Measurements from ENCODE around the gene TVP23A. TPM values are rescaled to one million over a fixed set of nuclear protein-coding genes. Genes with fewer than 3 reads are reported as not detected.

The TVP23A gene
- total RNA-seq, 1 donor from 2014 or later = 0.22 TPM

DNA sequence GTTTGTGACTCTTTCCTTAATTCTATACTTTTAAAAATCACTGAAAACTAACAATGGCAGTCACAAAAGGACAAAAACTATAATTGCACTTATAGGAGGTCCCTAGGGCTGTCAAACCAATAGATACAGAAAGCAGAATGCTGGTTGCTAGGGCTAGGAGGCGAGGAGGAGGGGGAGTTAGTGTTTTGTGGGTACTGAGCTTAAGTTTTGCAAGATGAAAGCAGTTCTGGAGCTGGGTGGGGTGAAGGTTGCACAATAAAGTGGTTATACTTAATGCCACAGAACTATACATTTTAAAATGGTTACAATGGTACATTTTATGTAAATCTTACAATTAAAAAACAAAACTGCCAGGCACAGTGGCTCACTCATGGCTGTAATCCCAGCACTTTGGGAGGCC is 47.7 kb downstream of the TVP23A start:
- H3K27ac ChIP-seq (replicated peaks) = no peak overlapping the region
- H3K9me3 ChIP-seq (replicated peaks) = no peaks in the 10 kb centered on the region
- H3K4me3 ChIP-seq = no peak overlapping the region
- peaks cover 5% of the 10 kb centered on the region for H3K4me1 ChIP-seq
- TF ChIP-seq, protein P1, sequence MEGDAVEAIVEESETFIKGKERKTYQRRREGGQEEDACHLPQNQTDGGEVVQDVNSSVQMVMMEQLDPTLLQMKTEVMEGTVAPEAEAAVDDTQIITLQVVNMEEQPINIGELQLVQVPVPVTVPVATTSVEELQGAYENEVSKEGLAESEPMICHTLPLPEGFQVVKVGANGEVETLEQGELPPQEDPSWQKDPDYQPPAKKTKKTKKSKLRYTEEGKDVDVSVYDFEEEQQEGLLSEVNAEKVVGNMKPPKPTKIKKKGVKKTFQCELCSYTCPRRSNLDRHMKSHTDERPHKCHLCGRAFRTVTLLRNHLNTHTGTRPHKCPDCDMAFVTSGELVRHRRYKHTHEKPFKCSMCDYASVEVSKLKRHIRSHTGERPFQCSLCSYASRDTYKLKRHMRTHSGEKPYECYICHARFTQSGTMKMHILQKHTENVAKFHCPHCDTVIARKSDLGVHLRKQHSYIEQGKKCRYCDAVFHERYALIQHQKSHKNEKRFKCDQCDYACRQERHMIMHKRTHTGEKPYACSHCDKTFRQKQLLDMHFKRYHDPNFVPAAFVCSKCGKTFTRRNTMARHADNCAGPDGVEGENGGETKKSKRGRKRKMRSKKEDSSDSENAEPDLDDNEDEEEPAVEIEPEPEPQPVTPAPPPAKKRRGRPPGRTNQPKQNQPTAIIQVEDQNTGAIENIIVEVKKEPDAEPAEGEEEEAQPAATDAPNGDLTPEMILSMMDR (IDR thresholded peaks at IDR 0.05; ENCODE audit: borderline replicate concordance) = no peak
- H3K36me3 ChIP-seq = peaks cover 18% of the 10 kb centered on the region
- DNase-seq = no peak
- H3K27me3 ChIP-seq (ENCODE audit: low read depth) = no peaks in the 10 kb centered on the region
- intact Hi-C loops (cut with micrococcal nuclease) = no loop called here

DNA sequence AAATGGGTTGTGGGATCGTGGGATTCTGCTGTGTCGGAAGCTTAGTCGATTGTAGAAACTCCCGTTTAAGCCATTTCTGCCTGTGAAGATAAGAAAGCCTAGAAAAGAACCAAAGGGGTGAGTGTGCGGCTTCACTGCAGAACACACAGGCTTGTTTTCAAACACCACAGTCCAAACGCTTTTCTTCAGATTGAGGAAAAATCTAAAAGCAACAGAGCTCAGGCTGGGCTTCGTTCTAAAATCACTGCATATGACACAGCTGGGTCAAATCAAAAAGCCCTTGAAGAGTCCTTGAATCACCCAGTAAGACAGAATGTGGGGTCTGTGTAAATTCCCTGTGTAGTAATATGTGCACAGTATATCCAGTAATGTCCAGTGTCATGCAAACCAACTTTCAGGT is 49.2 kb downstream of the TVP23A start:
- TF ChIP-seq, protein P1 (IDR thresholded peaks at IDR 0.05; ENCODE audit: borderline replicate concordance) = no peak
- no peaks in the 10 kb centered on the region for H3K27me3 ChIP-seq (ENCODE audit: low read depth)
- peaks cover 16% of the 10 kb centered on the region for H3K4me1 ChIP-seq
- H3K4me3 ChIP-seq = no peak overlapping the region
- peak overlapping the region; percentile 16 for H3K27ac ChIP-seq (replicated peaks)
- no peaks in the 10 kb centered on the region for H3K9me3 ChIP-seq (replicated peaks)
- intact Hi-C loops (cut with micrococcal nuclease) = no loop called here
- no peak for DNase-seq
- peaks cover 24% of the 10 kb centered on the region for H3K36me3 ChIP-seq

DNA sequence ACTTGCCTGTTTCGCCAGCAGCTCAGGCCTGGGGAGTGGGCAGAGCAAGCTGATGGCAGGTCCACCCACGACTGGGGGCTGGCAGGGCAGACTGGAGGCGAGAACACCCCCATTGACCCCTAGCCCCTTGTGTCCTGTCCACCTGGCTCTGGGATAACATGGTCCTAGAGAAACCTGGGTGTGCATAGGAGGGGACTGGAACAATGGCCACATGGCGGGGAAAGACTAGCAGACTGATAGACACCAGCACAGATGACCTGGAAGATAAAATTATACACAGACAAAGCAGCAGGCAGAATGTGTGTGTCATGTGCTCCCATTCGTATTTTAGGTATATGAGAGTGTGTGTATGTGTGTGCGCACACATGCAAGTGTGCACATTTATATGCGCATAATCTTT is 51.5 kb downstream of the TVP23A start:
- intact Hi-C loops (cut with micrococcal nuclease) = no loop called here
- TF ChIP-seq, protein P1 (IDR thresholded peaks at IDR 0.05; ENCODE audit: borderline replicate concordance) = no peak
- H3K27ac ChIP-seq (replicated peaks) = no peak overlapping the region
- peaks cover 44% of the 10 kb centered on the region for H3K36me3 ChIP-seq
- no peak overlapping the region for H3K4me3 ChIP-seq
- no peaks in the 10 kb centered on the region for H3K27me3 ChIP-seq (ENCODE audit: low read depth)
- no peak for DNase-seq
- H3K9me3 ChIP-seq (replicated peaks) = no peaks in the 10 kb centered on the region
- H3K4me1 ChIP-seq = peaks cover 16% of the 10 kb centered on the region

- H3K4me1 ChIP-seq = peaks cover 16% of the 10 kb centered on the region
- no peak overlapping the region for H3K4me3 ChIP-seq
- H3K36me3 ChIP-seq = peaks cover 58% of the 10 kb centered on the region
- peak overlapping the region; percentile 14 for H3K27ac ChIP-seq (replicated peaks)
- no peaks in the 10 kb centered on the region for H3K9me3 ChIP-seq (replicated peaks)
- TF ChIP-seq, protein P1 (IDR thresholded peaks at IDR 0.05; ENCODE audit: borderline replicate concordance) = no peak
- DNase-seq = no peak
- H3K27me3 ChIP-seq (ENCODE audit: low read depth) = no peaks in the 10 kb centered on the region
- intact Hi-C loops (cut with micrococcal nuclease) = no loop called here
These were observed 52.8 kb downstream of the TVP23A start for GRCh38 chr16:10765772-10766171.

- DNase-seq = no peak
- intact Hi-C loops (cut with micrococcal nuclease) = no loop called here
These were observed 55.1 kb downstream of the TVP23A start for GRCh38 chr16:10763456-10763855.

More at GRCh38 chr16:10763456-10763855, 55.1 kb downstream of the TVP23A start:
- TF ChIP-seq, protein P1 (IDR thresholded peaks at IDR 0.05; ENCODE audit: borderline replicate concordance) = no peak
- peaks cover 16% of the 10 kb centered on the region for H3K4me1 ChIP-seq
- H3K36me3 ChIP-seq = peaks cover 66% of the 10 kb centered on the region
- H3K27me3 ChIP-seq (ENCODE audit: low read depth) = no peaks in the 10 kb centered on the region
- H3K27ac ChIP-seq (replicated peaks) = no peak overlapping the region
- no peak overlapping the region for H3K4me3 ChIP-seq
- H3K9me3 ChIP-seq (replicated peaks) = no peaks in the 10 kb centered on the region
